ENCODE measurements around the gene CLDN6. TPM values are rescaled to one million over a fixed set of nuclear protein-coding genes. Genes with fewer than 3 reads are reported as not detected.

CLDN6 gene
- polyA plus RNA-seq, 3 donors from 2014 or later: not detected

- Mint-ChIP-seq H3K4me1 (peaks cover 15 to 18% of the 10 kb centered on the region in 2 donors), H3K4me3 (peak overlapping the region in 4 of 5 donors; percentile 38 to 58 (median 53)), H3K27me3 (ENCODE audit: low read depth in 3 of 3) (peaks cover 2 to 6% (median 3%) of the 10 kb centered on the region in 3 donors), H3K36me3 (no peaks in the 10 kb centered on the region), H3K9me3 (no peaks in the 10 kb centered on the region), H3K27ac (no peak overlapping the region)
- DNase-seq: no peak
Measured at GRCh38 chr16:2979669-2980226, 38.2 kb downstream of the CLDN6 start.

- peaks cover 1 to 6% (median 2%) of the 10 kb centered on the region in 3 donors for H3K27me3 Mint-ChIP-seq (ENCODE audit: low read depth in 3 of 3)
- no peaks in the 10 kb centered on the region for H3K36me3 Mint-ChIP-seq
- H3K4me1 Mint-ChIP-seq: peaks cover 14% of the 10 kb centered on the region in 2 donors
- no peak overlapping the region for H3K4me3 Mint-ChIP-seq
- H3K27ac Mint-ChIP-seq: no peak overlapping the region
- no peak for DNase-seq
- H3K9me3 Mint-ChIP-seq: no peaks in the 10 kb centered on the region
Measured at GRCh38 chr16:2977440-2977839, 40.5 kb downstream of the CLDN6 start.

- H3K9me3 Mint-ChIP-seq: no peaks in the 10 kb centered on the region
- H3K27ac Mint-ChIP-seq: no peak overlapping the region
- H3K4me3 Mint-ChIP-seq: no peak overlapping the region
- H3K4me1 Mint-ChIP-seq: peaks cover 6 to 12% of the 10 kb centered on the region in 2 donors
- no peak for DNase-seq
- no peaks in the 10 kb centered on the region for H3K36me3 Mint-ChIP-seq
- H3K27me3 Mint-ChIP-seq (ENCODE audit: low read depth in 3 of 3): peaks cover 1 to 4% (median 1%) of the 10 kb centered on the region in 3 donors
Measured at GRCh38 chr16:2976673-2977072, 41.3 kb downstream of the CLDN6 start.

DNA sequence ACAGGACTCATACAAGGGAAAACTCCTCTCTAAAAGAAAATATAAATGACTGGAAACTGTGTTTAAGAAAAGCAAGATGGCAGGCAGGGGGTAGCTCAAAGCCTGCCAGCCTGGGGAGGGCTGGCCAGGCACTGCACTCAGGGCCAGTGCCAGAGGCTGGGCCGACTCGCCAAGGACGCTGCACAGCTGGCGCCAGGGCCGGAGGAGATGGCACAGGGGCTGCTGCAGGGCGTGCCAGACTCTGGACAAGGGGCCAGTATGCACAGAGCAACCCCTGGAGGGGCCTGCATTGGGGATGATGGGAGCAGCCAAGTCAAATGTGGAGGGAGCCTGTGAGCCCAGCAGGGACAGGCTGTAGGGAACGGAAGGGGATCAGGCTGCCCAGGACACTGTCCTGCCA is 41.8 kb downstream of the CLDN6 start:
- no peak overlapping the region for H3K27ac Mint-ChIP-seq
- no peak for DNase-seq
- H3K9me3 Mint-ChIP-seq: no peaks in the 10 kb centered on the region
- H3K4me1 Mint-ChIP-seq: peaks cover 1 to 8% of the 10 kb centered on the region in 2 donors
- H3K27me3 Mint-ChIP-seq (ENCODE audit: low read depth in 3 of 3): peaks cover 0 to 3% (median 1%) of the 10 kb centered on the region in 3 donors
- no peaks in the 10 kb centered on the region for H3K36me3 Mint-ChIP-seq
- no peak overlapping the region for H3K4me3 Mint-ChIP-seq

- Mint-ChIP-seq H3K27me3 (ENCODE audit: low read depth in 3 of 3) (peaks cover 0 to 1% (median 0%) of the 10 kb centered on the region in 3 donors), H3K36me3 (no peaks in the 10 kb centered on the region), H3K27ac (no peak overlapping the region), H3K4me3 (no peak overlapping the region), H3K4me1 (peaks cover 0 to 10% of the 10 kb centered on the region in 2 donors), H3K9me3 (no peaks in the 10 kb centered on the region)
- DNase-seq: no peak
Measured at GRCh38 chr16:2975161-2975795, 42.7 kb downstream of the CLDN6 start.

DNA sequence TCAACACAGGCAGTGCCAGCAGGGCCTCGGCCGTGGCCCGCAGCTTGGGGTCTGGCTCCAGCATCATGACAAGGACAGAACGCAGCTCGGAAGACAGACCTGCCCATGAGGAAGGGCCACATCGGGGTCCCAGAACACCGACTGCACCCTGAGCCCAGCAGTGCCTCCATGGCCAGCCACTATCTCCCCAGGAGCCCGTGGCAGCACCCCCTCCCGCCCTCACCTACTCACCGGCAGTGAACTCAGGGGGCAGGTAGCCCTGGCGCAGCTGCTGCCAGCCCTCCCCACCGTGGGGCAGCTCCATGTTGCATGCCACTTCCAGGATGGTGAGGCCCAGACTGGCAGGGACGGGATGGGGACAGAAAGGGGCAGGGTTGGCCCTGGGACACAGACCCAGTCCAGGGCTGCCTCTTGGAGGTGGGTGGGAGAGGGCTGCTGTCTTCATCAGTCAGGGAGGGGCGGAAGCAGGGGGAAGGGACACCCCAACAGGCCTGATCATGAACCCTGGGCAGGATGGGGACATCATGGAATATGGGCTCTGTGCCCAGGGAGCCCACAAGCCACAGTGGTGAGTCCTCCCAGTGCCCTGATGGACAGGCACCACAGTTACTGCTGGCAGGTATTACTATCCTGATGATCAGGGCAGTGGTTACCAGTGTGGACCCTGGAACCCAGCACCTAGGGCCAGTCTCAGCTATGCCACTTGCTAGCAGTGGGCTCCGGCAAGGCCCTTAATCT is 43.5 kb downstream of the CLDN6 start:
- Mint-ChIP-seq H3K9me3 (no peaks in the 10 kb centered on the region), H3K27ac (no peak overlapping the region), H3K27me3 (ENCODE audit: low read depth in 3 of 3) (peaks cover 0 to 1% (median 0%) of the 10 kb centered on the region in 3 donors), H3K4me3 (no peak overlapping the region), H3K36me3 (no peaks in the 10 kb centered on the region), H3K4me1 (peaks cover 0 to 10% of the 10 kb centered on the region in 2 donors)
- no peak for DNase-seq

DNA sequence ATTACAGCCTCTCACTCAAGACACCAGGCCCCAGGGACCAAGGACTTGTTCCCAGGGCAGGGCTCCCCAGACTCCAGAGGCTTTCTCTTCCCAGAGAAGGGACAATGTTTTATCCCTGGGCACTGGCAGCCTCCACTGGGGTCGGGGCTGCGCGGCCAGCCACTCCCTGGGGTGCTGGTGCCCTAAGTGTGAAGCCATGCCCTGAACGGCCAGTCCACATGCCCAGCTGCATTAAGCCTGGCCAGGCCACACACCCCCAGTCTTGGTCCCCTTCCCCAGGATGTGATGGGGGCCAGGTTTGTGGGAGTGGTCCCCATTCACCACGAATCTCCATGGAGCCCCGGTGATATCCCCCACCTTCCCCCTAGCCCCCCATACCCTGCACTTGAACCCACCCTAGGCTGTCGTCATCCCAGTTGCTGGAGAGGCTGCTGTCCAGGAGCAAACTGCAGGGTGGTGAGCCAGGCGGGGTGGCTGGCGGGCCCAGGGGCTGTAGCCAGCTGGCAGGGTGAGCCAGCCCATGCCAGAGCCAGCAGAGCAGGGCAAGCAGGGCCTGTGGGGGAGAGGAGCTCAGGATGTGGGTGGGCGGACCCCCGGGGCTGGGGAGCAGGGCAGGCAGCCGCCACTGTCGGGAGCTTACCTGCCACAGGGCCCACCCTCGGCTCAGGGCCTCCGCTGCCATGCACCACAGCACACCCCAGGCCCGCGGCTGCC is 44.2 kb downstream of the CLDN6 start:
- H3K27ac Mint-ChIP-seq: no peak overlapping the region
- no peak overlapping the region for H3K4me3 Mint-ChIP-seq
- no peaks in the 10 kb centered on the region for H3K9me3 Mint-ChIP-seq
- DNase-seq: no peak
- no peaks in the 10 kb centered on the region for H3K36me3 Mint-ChIP-seq
- peaks cover under 1 to 12% of the 10 kb centered on the region in 2 donors for H3K4me1 Mint-ChIP-seq
- H3K27me3 Mint-ChIP-seq (ENCODE audit: low read depth in 3 of 3): peaks cover 0 to 1% (median 0%) of the 10 kb centered on the region in 3 donors

- H3K4me3 Mint-ChIP-seq: no peak overlapping the region
- no peak for DNase-seq
- H3K27me3 Mint-ChIP-seq (ENCODE audit: low read depth in 3 of 3): peaks cover 4 to 6% (median 5%) of the 10 kb centered on the region in 3 donors
- H3K27ac Mint-ChIP-seq: no peak overlapping the region
- no peaks in the 10 kb centered on the region for H3K36me3 Mint-ChIP-seq
- no peaks in the 10 kb centered on the region for H3K9me3 Mint-ChIP-seq
- H3K4me1 Mint-ChIP-seq: peaks cover 7 to 18% of the 10 kb centered on the region in 2 donors
Measured at GRCh38 chr16:2973093-2973492, 44.9 kb downstream of the CLDN6 start.

DNA sequence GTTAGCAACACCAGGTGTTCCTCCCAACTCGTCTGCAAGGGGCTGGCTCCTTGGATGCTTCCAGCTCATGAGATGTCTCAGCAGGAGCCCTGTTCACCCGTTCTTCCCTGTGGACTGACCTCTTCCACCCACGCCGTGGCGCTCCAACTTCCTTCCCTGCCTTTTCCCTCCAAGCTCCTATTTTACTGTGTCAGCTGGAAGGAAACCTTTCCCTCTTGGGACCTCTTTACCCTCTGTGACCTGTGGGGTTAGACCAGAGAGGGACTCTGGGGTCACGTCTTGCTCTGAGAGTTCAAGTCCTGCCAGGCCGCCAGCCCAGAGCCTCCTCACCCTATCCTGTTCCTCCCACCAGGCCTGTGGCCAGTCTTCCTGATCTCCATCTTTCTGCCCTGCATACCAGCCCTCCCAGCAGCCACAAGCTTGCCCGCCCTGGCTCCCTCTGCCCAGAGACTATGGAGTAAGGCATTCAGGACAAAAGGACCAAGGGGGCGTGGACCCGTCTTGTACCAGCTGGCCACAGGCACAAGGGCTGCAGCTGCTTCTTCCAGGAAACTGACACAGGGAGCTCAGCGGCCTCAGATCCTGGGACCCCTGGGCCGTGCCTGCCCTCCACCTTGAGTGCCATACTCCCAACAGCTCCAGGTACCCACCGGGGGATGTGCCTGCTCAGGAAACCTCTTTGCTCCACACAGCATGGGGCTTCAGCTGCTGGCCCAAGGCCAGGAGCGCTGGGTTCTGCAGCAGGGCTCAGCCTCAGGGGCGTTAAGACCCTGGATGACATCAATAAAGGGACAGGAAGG is 45.8 kb downstream of the CLDN6 start:
- Mint-ChIP-seq H3K27ac (no peak overlapping the region), H3K4me1 (peaks cover 9 to 18% of the 10 kb centered on the region in 2 donors), H3K9me3 (no peaks in the 10 kb centered on the region), H3K27me3 (ENCODE audit: low read depth in 3 of 3) (peaks cover 5 to 6% (median 6%) of the 10 kb centered on the region in 3 donors), H3K4me3 (peak overlapping the region in 2 of 5 donors; percentile 21 to 26), H3K36me3 (no peaks in the 10 kb centered on the region)
- DNase-seq: no peak

DNA sequence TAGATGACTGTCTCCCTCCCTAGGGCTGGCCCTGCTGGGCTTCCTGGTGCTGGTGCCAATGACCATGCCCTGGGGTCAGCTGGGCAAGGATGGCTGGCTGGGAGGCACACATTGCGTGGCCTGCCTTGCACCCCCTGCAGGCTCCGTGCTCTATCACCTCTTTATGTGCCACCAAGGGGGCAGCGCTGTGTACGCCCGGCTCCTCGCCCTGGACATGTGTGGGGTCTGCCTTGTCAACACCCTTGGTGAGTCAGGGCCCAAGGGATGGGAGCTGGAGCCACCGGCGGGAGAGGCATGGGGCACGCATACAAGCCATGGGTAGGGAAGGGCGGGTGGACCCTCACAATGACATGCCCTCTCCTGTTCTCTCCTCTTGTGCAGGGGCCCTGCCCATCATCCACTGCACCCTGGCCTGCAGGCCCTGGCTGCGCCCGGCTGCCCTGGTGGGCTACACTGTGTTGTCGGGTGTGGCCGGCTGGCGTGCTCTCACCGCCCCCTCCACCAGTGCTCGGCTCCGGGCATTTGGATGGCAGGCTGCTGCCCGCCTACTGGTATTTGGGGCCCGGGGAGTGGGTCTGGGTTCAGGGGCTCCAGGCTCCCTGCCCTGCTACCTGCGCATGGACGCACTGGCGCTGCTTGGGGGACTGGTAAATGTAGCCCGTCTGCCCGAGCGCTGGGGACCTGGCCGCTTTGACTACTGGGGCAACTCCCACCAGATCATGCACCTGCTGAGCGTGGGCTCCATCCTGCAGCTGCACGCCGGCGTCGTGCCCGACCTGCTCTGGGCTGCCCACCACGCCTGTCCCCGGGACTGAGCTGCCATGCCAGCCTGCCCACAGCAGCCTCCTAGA is 46.6 kb downstream of the CLDN6 start:
- Mint-ChIP-seq H3K9me3 (no peaks in the 10 kb centered on the region), H3K36me3 (no peaks in the 10 kb centered on the region)

GRCh38 chr16:2970563-2970962 is 47.4 kb downstream of the CLDN6 start:
- no peak overlapping the region for H3K27ac Mint-ChIP-seq
- H3K27me3 Mint-ChIP-seq (ENCODE audit: low read depth in 3 of 3): peaks cover 8 to 11% (median 9%) of the 10 kb centered on the region in 3 donors
- H3K4me3 Mint-ChIP-seq: peak overlapping the region; percentile 40 to 55 (median 49)
- H3K36me3 Mint-ChIP-seq: no peaks in the 10 kb centered on the region
- no peaks in the 10 kb centered on the region for H3K9me3 Mint-ChIP-seq
- H3K4me1 Mint-ChIP-seq: peaks cover 12 to 20% of the 10 kb centered on the region in 2 donors
- no peak for DNase-seq

More for the DNA sequence above, 46.6 kb downstream of the CLDN6 start:
- no peak for DNase-seq
- peak overlapping the region; percentile 40 to 55 (median 49) for H3K4me3 Mint-ChIP-seq
- H3K4me1 Mint-ChIP-seq: peaks cover 9 to 18% of the 10 kb centered on the region in 2 donors
- peaks cover 5 to 6% (median 6%) of the 10 kb centered on the region in 3 donors for H3K27me3 Mint-ChIP-seq (ENCODE audit: low read depth in 3 of 3)
- H3K27ac Mint-ChIP-seq: no peak overlapping the region

All from immature natural killer cell (primary cell).